ENCODE measurements around the gene LHX3. TPM values are rescaled to one million over a fixed set of nuclear protein-coding genes. Genes with fewer than 3 reads are reported as not detected.

The LHX3 gene
- total RNA-seq, 1 donor from 2014 or later, result not detected

GRCh38 chr9:136211441-136212344 is 6.8 kb upstream of the LHX3 start:
- intact Hi-C loops (cut with DNase I), result no loop called here
- ATAC-seq (no peak), DNase-seq (ENCODE audit: low spot score) (no peak)

GRCh38 chr9:136211006-136211405 is 6.1 kb upstream of the LHX3 start:
- DNase-seq (ENCODE audit: low spot score) (no peak), ATAC-seq (no peak)
- intact Hi-C loops (cut with DNase I), result no loop called here

GRCh38 chr9:136210276-136210675 is 5.3 kb upstream of the LHX3 start:
- ATAC-seq (no peak), DNase-seq (ENCODE audit: low spot score) (no peak)

GRCh38 chr9:136209786-136210185 is 4.9 kb upstream of the LHX3 start:
- DNase-seq (ENCODE audit: low spot score), result no peak
- no peak for ATAC-seq
- intact Hi-C loops (cut with DNase I), result no loop called here

More at GRCh38 chr9:136210276-136210675, 5.3 kb upstream of the LHX3 start:
- intact Hi-C loops (cut with DNase I), result no loop called here

DNA sequence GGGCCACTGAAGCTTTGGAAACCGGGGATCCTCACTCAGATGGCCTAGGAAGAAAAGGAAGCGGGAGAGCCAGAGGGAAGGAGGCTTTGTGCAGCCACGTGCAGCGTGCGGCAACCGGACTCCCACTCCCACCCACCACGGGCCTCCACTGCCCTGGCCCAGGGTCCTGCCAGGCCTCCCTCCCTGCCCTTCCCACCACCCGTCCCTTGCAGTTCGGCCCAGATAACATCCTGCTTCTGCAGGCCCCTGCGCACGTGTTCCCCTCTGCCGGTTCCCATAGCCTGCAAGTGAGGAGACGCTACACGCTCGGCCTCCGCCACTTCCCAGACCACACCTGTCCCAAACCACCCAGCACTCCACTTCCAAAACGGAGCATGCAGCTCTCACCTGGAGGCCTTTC is 4.3 kb upstream of the LHX3 start:
- intact Hi-C loops (cut with DNase I), result no loop called here
- ATAC-seq, result no peak
- no peak for DNase-seq (ENCODE audit: low spot score)

DNA sequence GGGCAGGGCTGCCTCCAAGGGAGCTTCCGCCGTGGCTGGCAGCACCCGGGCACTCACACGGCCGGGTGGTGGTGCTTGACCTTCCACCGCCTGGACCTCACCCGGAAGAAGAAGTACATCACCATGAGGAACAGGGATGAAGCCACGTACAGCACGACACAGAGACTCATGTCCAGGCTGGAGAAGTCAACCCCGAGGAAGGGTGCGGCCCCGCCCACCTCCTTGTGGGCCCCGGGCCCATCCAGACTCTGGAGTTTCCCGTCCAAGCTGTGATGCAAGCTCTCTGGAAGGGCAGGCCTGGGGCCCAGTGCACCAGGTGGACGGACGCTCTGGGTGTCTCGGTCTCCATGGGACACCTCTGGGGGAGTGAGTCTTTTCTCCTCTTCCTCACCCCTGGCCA is 3.7 kb upstream of the LHX3 start:
- no peak for DNase-seq (ENCODE audit: low spot score)
- intact Hi-C loops (cut with DNase I), result no loop called here
- ATAC-seq, result no peak

- intact Hi-C loops (cut with DNase I), result no loop called here
- no peak for ATAC-seq
- DNase-seq (ENCODE audit: low spot score), result no peak
Measured at GRCh38 chr9:136207616-136208015, 2.7 kb upstream of the LHX3 start.

GRCh38 chr9:136206602-136207275 is 1.8 kb upstream of the LHX3 start:
- intact Hi-C loops (cut with DNase I), result no loop called here
- ATAC-seq, result no peak
- DNase-seq (ENCODE audit: low spot score), result no peak

GRCh38 chr9:136205707-136205992 is 722 bp upstream of the LHX3 start:
- no peak for ATAC-seq
- intact Hi-C loops (cut with DNase I), result no loop called here
- no peak for DNase-seq (ENCODE audit: low spot score)

- intact Hi-C loops (cut with DNase I), result no loop called here
Measured at GRCh38 chr9:136204145-136204805, 653 bp downstream of the LHX3 start.

DNA sequence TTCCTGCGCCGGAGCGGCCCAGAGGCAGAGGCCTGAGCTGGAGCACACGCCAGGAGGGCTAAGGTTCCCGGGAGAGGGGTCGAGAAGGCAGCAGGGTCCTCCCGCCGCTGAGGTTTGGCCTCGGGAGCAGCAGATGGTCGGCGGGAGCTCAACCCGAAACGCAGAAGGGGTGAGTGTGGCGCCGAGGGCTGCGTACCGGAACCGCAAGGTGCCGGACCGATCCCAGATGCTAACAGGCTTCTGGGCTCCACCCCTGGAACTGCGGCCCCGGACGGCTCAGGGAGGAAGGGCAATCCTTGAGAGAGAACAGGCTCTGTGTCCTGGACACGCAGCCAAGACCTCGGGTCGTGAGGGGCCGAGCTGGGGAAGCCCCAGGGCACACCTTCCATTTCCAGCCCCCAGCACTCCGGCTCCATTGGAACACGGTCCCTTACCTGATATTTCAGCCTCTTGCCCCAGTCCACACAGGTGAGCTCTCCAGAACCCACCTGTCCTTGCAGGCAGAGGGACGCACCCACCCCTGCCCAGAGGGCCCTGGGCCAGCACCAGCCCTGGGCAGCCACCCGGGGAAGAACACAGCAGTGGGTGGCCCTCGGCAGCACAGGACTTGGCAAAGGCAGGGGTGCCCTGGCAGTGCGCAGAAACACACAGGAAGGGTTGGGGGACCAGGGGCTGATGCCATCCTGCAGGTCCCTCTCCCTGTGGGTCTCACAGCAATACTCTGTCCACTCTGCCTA is 1.4 kb downstream of the LHX3 start:
- DNase-seq (ENCODE audit: low spot score), result no peak
- intact Hi-C loops (cut with DNase I), result no loop called here
- ATAC-seq, result no peak

More at GRCh38 chr9:136204145-136204805, 653 bp downstream of the LHX3 start:
- DNase-seq (ENCODE audit: low spot score), result no peak
- ATAC-seq, result no peak

- no peak for ATAC-seq
- intact Hi-C loops (cut with DNase I), result no loop called here
- DNase-seq (ENCODE audit: low spot score), result no peak
Measured at GRCh38 chr9:136202454-136203407, 2.2 kb downstream of the LHX3 start.

- ATAC-seq (no peak), DNase-seq (ENCODE audit: low spot score) (no peak)
- intact Hi-C loops (cut with DNase I), result no loop called here
Measured at GRCh38 chr9:136201609-136202453, 3.1 kb downstream of the LHX3 start.

GRCh38 chr9:136201174-136201573 is 3.8 kb downstream of the LHX3 start:
- ATAC-seq, result no peak

GRCh38 chr9:136200424-136200823 is 4.5 kb downstream of the LHX3 start:
- ATAC-seq (no peak), DNase-seq (ENCODE audit: low spot score) (no peak)
- intact Hi-C loops (cut with DNase I), result no loop called here

More at GRCh38 chr9:136201174-136201573, 3.8 kb downstream of the LHX3 start:
- intact Hi-C loops (cut with DNase I), result no loop called here
- no peak for DNase-seq (ENCODE audit: low spot score)

DNA sequence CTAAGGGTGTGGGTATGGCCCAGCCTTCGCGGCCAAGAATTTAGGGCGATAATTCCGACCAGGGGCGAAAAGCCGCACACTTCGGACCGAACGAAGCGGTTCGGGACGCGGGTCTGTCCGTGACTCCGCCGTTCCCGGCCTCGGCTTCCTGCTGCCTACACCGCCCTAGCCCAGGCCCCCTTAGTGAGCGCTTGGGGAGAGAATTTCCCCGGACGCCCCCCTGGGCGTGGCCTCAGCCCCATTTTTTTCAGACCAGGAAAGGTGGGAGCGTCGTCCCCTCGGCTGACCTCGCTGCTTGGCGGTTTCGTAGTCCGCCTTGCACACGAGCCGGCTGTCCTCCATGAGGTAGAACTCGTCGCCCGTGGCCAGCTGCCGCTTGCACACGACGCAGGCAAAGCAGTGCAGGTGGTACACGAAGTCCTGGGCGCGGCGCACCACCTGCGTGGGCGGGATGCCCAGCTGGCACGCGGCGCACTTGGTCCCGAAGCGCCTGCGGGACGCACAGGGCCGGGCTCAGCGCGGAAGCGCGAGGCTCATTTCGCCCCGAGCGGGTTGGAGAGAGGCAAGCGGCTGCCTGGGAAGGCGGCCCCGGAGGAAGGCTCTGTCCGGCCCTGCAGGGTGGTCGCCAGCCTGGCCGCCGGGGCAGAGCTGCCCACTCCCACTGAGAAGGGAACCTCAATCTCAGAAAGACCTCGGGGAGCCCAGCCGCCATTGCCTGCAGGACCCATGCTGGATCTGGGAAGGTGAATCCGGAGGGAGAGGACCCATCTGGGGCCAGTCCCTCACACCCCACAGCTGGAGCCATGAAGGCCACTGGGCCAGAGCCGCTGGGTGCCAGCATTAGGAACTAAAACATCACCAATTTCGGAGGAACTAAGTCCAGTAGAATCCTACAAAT is 5.3 kb downstream of the LHX3 start:
- no peak for DNase-seq (ENCODE audit: low spot score)
- intact Hi-C loops (cut with DNase I), result no loop called here
- no peak for ATAC-seq

Data from sciatic nerve (tissue), 2 donors.